Measurements from ENCODE around the gene CTDSPL2.
"Not testable (repeated sequence)": the region's sequence is repeated elsewhere in the genome, so short reads cannot be mapped to it uniquely, and the experiment has no call there.

Gene CTDSPL2

DNA sequence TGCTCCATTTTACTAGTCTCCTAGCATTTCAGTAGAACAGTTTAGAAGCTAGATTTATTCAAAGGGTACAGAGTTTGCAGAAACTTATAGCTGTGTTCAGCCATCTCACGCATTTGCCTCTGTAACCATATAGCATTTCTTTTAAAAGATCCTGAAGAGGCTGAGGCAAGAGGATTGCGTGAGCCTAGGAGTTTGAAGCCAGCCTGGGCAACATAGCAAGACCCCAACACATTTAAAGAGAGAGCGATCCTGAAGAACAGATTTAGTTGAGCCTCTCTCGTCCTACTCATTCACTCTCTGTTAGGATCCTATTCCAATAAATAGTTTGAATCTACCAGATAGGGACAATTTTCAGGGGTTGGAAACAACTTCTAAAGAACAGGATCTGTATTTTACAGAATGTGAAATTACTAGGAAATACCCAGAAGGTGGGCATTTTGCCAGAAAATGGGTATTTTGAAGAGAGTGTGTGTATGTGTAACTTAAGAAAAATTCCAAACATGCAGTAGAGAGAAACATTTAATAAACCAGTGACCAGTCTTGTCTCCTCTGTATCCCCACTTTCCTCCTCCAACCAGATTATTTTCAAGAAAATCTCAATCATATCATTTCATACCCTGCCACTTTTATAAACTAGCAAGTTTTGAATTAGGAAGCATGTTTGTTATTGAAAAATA is 114.0 kb downstream of the CTDSPL2 start:
- no peak for DNase-seq (ENCODE audit: low read depth)

DNA sequence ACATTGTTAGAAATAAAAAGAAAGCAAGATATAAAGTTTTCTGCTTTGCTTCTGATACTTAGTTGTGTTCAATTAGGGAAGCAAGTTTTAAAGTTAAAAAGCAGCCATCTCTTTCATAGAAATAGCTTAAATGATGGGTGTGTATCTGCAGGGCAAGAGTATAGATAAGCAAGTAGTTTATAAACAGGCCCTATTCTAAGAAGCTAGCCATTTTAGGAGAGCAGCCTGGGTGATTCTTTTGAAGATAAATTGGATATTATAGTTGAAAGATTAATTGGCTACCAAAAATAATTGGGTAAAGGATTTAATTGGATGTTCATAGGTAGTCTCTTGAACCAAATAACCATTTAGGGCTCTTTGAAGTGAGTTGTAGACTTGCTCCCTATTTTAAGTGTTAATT is 115.2 kb downstream of the CTDSPL2 start:
- DNase-seq (ENCODE audit: low read depth) = no peak

- not testable (repeated sequence) for DNase-seq (ENCODE audit: low read depth)
These were observed 117.3 kb downstream of the CTDSPL2 start for GRCh38 chr15:44544745-44545144.

DNA sequence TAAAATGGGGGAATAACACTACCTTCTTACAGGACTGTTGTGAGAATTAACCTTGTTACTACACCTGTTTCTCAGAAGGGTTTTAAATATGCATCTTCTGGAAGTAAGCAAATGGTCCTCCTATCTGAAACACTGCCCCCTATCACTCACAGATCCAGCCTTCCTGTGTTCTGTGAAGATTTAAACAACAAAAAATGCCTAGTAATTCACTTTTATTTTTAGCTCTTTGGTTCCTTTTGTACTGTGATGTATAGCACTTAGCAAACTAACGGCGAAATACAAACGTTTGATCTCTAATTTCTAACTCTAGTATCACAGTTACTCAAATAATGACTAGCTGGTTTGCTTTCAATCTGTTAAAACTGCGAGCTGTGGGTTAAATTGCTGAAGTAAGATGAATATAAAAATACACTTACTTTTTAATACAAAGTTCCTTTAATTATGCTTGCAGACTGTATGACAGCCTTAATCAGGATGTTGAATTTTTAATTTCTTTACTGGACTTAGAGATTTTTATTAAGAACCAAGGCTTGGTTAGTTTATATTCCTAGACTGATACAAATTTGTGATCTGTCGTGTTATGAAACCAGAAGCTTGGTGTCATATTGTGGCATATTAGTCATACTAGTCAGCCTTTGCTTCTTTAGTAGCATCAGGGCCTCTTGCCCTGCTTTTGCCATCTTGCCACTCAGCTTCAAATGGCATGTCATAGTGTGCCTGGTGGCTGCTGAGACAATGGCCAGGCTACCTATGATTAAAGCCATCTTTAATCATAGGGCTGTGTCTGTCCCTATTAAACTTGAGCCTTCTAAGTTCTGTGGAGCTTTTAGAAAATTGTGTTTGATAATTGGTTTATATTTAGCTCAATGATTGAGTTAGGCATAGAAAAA is 118.7 kb downstream of the CTDSPL2 start:
- no peak for DNase-seq (ENCODE audit: low read depth)

DNA sequence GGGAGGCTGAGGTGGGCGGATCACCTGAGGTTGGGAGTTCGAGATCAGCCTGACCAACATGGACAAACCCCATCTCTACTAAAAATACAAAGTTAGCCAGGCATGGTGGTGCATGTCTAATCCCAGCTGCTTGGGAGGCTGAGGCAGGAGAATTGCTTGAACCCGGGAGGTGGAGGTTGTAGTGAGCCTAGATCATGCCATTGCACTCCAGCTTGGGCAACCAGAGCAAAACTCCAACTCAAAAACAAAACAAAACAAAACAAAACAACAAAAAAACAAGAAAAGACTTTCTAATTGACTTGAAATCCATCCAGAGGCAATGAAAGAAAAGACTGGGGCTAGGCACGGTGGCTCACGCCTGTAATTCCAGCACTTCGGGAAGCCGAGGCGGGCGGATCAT is 121.7 kb downstream of the CTDSPL2 start:
- not testable (repeated sequence) for DNase-seq (ENCODE audit: low read depth)

DNA sequence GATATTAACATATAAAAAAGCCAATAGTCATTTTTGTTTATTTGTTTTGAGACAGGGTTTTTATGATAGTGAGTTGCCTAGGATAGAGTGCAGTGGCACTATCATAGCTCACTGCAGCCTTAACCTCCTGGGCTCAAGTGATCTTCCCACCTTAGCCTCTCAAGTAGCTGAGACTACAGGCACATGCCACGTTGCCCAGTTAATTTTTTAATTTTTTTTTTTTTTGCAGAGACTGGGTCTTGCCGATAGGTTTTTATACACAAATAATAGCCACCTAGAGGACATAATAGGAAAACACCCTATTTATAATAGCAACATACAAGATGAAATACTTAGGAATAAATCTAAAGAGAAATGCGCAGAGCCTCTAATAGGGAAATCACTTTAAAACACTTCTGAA is 122.8 kb downstream of the CTDSPL2 start:
- DNase-seq (ENCODE audit: low read depth) = no peak

- no peak for DNase-seq (ENCODE audit: low read depth)
These were observed 123.3 kb downstream of the CTDSPL2 start for GRCh38 chr15:44550734-44551133.

DNA sequence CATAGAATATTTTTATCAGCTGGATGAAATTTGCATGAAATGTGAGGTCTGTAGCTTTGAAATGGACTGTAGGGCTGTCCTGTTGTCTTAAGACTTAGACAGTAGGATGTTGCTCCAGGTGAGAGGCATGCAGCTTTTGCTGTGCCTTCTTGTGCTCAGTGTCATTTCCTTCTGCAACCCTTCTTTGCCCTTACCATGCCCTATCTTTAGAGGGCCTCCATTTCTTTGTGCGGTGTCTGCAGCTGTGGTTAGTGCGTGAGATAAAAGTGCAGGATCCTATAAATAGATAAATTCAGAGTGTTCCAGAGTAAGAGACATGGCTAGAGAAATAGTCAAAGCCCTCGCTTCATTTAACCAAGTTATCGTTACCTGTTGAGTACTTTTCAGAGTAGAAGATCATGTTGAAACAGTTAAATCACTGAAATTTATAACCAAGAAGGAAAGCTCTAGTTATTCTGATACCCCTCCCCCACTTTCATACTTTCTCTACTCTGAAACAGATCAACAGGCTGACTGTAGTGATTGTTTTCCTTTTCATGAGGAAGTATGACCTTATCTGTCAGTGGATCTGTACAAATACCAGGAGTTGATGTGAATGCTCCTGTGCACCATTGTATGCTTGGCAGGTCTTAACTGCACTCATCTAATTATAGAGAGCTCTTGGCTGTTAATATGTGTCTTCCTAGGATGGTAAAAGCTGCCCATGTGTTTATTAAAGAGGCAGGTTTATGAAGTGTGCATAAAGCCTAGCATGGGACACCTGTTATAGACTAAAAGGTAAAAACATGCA is 127.7 kb downstream of the CTDSPL2 start:
- no peak for DNase-seq (ENCODE audit: low read depth)

DNA sequence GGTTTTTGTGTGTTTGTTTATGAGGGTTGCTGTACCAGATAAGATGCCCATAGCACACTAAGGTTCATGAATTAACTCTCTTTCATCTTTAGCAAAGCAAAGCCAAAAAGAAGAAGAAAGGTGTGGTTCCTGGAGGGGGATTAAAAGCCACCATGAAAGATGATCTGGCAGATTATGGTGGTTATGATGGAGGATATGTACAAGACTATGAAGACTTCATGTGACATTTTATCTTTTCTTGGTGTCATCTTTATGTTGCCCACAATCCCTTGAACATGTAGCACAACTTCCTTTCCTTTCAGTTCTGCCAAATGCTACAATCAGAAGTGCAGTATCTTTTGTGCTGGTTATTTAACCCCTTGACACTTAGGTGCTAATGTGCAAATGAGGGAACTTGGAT is 133.5 kb downstream of the CTDSPL2 start:
- not testable (repeated sequence) for DNase-seq (ENCODE audit: low read depth)

GRCh38 chr15:44565387-44566154 is 138.1 kb downstream of the CTDSPL2 start:
- DNase-seq (ENCODE audit: low read depth) = no peak

DNA sequence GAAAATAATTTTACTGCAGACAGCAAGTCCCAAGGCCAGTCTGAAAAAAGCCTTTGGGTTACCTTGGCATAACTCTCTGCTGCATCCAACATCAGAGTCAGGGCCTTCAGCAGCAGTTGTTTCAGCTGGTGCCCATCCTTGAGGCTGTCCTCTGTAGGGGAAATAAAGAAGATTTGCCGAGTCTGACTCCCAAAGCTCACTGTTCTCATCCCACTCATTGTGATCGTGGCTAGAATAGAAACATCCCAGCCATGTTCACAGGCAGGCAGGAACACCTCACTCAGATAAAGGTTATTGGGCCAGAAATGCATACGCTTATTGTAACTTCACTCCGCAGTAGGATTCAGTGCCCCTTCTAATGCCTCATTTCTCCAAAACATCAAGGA is 138.7 kb downstream of the CTDSPL2 start:
- DNase-seq (ENCODE audit: low read depth) = no peak

DNA sequence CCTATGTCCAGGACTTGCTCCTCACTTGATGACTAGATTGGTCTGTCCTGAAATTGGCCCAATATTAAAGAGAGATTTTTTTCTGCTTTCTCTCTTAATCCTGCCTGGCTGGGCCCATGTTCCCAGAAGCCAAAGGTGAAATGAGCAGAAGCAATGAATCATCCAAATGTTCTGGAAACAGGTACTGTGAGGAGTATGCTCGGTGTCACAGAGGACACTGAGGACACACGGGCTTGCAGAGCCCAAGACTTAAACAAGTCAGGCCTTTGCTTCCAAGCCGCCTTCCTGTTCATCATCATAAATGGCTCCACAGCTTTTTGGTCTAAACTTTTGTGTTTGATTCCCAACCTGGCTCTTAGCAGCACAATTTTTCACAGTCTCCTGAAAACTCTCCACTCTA is 140.9 kb downstream of the CTDSPL2 start:
- DNase-seq (ENCODE audit: low read depth) = no peak

- no peak for DNase-seq (ENCODE audit: low read depth)
These were observed 141.9 kb downstream of the CTDSPL2 start for GRCh38 chr15:44569316-44569715.

- no peak for DNase-seq (ENCODE audit: low read depth)
These were observed 142.9 kb downstream of the CTDSPL2 start for GRCh38 chr15:44570361-44570760.

DNA sequence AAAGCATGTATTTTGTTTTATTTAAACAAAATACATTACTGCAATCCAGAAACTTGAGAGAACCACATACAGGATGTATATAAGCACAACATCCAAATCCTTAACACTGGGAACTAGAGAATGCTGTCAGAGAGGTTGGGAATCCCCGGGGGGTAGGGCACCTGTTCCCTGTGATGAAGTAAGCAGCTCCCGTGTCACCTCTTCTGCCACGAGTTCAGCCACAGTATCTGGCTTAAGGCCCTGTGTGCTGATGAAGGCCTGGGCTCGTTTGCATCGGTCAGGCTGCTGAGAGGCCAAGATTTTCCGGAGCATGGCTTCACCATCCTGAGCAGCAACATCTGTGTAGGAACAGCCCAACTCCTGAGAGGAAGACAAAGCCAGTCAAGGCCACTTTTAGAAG is 146.0 kb downstream of the CTDSPL2 start:
- DNase-seq (ENCODE audit: low read depth) = no peak

- no peak for DNase-seq (ENCODE audit: low read depth)
These were observed 147.3 kb downstream of the CTDSPL2 start for GRCh38 chr15:44574734-44575133.
